Activated CD4-positive, alpha-beta T cell treated with anti-CD3 and anti-CD28 coated beads, Interleukin-2, amount 50 U/mL, for 4 hours (primary cell): ENCODE data around the gene TBX1.

Experiments used
- DNase-seq, 2 experiments: peaks; one replicate each; pipeline ENCODE4 v3.0.0-alpha.2; 2020

The TBX1 gene

DNA sequence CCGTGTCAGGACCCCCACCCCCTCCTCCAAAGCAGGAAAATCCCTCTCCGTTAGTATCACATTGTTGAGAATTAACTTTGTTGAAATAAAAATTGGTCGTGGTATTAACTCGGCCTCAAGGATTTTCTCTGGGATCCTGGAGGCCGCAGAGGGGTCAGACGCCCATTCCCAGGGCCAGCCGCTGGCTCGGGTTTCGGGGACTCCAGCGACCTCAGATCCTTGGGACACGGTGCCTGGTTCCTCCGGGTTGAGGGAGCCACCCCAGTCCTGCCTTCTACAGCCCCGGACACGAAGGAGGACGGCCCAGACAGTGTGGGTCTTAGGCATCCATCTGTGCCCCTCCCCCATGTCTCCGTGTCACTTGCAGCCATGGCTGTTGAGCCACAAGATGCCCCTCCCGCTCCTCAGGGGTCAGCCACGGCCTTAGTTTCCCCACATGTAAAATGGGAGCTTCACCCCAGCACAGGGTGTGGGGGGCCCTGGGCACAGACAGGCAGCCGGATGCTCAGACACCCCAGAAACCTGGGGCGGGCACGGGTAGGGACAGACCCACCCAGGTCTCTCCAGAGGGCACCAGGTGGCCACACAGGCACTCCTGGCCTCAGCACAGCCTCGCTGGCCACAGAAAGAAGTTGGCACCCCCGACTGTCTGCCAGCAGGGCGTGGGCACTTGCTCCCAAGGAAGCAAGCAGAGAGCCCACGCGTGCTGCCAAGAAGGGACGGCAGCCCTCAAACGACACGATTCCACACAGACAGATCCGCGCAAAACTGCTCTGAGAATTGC, 21.7 kb upstream of the TBX1 start:
- DNase-seq = no peak

DNA sequence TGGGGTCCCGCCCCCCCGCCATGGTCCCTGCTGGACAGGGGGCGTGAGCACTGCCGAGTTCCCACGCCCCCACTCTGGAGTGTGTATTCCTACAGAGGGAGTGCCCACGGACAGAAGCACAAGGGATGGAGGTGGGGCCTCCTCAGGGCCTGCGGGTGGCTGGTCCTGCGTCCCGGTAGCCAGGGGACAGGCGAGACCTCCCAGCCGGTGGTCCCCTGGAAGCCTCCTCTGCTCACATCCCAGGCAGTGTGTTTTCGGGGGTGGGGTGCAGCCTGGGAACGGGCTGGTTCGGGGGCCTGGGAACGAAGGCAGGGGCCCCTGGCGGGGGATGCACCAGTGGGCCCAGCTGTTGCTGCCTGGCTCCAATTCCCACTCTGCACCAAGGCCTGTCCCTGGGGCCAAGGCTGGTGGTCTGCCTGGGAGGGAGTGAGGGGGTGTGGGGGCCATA, 21.1 kb upstream of the TBX1 start:
- no peak for DNase-seq

DNA sequence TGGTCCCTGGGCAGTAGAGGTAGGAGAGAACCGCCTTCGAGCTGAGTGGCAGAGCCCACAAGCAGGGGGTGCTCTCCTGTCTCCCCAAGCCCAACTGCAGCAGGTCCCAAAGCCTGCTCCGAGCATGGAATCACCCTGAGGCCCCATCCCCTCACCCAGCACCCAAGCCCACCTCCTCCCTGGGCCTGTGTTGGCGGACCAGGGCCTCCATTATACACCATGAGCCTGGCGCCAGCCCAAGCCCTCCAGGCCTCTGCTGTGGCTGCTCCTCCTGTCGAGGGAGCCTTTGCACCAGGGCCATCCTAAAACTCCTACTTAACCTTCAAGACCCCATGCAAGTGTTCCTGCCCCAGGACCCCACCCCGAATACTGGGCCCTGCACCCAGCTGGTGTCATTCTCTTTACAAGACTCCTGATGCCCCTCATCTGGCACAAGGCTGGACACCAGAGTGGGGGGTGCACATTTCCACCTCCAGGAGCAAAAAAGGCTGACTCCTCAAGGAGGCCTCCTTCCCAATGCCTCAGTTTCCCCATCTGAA, 20.6 kb upstream of the TBX1 start:
- DNase-seq = no peak

DNA sequence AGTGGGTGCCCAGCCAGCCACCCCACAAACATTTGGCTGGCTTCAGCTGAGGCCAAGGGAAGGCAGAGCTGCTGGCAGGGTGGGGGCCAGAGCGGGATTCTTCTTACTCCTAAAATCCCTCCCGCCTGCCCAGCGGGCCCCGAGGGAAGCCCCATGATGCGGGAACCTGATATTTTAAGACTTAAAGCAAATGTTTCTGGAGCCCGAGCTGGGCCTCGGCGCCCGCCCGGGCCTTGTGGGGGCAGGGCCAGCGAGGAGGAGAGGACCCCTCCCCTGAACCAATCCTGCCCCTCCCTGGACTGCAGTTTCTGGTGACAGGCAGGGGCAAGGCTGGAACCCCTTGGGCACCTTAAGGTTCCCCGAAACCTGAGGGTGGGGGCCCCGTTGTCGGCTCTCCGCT, 20.0 kb upstream of the TBX1 start:
- no peak for DNase-seq

DNA sequence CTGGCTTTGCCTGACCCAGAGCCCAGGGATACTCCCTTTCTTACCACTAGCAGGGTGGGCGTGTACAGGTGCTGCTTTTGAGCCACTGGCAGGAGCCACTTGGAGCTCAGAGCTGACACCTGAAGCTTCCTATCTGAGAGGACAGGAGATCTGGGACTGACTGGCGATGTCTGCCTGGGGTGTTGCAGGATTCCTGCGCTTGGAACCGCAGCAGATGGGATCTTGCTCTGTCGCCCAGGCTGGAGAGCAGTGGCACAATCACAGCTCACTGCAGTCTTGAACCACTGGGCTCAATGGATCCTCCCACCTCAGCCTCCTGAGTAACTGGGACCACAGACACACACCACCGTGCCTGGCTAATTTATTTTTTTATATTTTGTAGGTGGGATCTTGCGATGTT, 19.5 kb upstream of the TBX1 start:
- DNase-seq = no peak

DNA sequence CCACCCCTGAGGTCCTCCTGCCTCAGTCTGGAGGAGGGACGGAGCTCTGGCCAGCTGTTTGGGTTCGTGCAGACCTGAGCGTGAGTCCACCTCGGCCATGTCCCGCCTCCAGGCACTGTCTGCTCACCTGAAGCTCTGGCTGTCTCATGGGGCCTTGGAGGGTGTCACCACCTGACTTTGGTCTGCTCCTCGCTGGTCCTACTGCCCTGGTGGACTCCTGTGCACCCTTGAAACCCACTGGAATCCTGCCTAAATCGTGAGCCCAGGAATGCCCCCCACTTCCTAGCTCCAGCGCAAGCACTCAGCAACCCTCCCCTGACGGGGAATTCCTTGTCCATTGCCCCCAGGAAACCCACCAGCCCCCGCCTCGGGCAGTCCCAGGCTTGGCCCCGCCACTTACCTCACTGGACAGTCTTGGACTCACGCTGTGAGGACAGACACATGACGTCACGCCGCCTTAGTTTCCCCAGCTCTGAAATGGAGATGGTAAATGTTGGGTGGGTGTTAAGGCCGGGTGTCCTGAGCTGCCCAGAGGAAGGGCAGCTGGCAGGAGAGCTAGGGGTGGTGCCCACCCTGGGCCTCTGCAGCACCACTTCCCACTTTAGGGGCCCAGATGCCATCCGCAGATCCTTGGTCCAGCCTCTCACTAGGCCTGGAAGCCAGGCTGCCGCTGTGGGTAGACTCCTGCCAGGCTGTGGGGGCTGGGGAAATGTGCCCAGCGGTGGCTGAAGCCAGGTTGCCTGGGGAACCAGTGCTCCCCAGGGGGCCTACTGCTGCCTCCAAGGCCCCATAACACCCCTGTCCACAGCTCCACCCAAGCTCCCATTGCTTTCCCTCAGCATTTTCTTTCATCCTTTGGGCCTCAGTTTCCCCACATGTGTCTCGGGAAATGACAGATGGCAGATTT, 18.2 kb upstream of the TBX1 start:
- DNase-seq = no peak

DNA sequence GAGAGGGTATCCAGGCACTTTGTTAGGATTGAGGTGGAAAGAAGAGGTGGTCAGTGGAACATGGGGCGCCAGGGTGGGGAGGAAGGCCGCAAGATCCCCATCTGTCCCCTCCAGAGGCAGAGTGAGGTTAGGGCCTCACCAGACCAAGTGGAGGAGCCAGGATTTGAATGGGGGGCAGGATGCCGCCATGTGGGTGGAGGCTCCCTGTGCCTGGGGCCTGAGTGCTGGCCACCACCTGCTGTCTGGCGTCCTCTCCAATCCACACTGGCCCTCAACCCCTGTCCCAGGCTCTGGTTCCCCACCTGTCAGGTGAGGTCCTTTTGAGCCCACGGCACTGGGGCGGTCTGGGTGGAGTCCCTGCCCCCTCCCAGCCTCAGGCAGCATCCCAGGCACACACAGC, 17.5 kb upstream of the TBX1 start:
- no peak for DNase-seq

DNA sequence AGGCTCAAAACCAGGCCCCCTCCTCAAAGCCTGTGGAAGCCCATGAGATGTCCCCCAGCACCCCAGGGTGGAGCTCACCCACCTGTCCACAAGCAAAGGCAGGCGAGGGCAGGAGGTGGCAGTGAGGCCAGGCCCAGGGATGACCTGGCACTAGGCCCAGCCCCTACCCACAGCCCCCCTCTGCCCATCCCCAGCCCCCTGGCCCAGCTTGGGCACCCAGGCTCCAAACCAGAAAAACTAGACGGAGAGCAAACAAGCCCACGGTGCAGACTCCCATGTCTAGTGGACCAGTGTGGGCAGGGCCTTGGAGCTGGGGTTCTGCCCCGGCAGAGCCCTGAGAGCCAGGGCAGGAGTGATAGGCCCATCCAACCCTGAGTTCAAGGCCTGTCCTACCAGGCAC, 16.9 kb upstream of the TBX1 start:
- no peak for DNase-seq

DNA sequence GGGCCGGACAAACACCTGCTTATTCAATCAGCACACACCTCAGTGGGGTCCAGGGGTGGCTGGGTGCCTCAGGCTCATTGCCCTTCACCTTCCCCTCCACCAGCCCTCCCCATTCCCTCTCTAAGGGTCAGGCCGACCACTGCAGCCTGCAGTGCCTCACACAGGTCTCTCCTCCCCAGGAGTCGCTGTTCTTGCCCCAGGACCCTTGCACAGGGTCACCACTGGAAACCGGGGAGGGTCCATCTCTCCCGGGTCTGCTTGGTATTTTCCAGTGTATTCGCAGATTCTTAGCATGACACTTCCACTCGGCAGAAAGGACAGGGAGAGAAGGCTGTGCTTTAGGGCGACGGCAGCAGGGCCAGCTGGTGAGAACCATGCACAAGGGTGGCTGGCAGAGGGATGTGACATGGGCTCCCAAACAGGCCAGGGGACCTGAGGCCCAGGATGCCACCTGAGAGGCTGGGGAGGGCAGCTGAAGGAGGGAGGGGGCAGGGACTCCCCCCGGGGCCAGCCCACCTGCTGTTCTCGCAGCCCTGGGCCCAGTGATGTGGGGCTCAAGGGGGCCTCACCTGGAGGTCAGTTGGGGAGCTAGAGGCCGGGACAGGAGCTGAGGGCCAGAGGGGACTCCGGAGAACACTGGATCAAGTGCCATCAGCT, 16.1 kb upstream of the TBX1 start:
- DNase-seq = no peak

DNA sequence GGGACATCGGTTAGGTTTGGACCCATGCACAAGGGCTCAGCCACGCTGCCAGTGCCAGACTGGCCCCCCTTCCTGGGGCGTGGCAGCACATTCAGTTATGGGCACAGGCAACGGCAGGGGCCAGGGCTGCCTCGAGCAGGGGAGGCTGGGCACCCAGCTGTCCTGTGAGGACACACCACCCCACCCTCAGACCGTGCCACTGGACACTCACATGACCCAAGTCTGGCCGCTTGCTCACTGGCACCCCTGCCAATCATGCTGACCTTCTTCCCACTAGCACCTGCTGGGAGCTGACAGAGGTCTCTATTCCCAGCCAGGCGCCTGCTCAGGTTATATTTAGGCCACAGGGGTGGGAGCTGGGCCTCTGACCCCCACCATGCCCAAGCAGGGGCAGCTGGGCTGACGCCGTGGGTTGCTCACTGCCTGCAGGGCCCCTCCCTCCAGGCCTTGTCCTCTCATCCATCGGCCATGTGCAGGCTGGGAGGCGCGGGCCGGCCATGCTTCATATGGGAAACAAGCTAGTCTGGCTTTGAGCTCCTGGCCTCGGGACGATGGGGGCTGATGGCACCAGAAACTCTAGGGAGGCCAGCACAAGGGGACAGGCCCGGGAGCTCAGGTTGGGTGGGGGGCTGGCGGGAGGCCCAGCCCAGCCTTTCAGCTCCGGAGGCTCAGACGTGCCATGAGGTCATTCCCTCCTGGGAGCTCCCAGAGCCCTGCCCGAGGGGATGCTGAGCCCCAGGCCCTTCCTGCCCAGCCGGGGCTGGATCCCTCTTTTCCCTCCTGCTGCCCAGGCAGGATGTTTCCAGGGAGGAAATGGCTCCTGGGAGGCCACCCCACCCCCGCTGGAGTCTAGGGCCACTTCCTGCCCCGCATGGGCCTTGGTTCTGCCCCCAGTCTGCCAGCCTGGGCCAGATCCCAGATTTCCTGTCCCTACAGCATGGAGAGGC, 15.2 kb upstream of the TBX1 start:
- no peak for DNase-seq

DNA sequence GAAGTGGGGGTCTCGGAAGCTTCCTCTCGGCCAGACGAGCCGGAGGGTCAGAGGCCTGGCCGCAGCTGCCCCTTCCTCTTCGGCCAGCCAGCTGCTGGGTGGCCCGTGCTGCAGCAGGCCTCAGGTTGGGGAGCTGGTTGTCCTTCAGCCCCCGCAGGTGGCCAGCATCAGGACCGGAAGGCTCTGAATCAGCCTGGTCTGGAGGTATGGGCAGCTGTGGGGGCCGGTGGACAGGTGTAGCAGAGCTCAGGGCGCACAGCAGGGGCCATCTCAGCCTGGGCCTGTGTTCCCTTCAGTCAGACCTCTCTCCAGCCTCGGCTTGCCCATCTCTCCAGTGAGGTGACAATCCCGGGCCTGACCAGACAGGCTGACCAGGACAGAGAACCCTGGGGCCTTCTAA, 13.9 kb upstream of the TBX1 start:
- DNase-seq = no peak

DNA sequence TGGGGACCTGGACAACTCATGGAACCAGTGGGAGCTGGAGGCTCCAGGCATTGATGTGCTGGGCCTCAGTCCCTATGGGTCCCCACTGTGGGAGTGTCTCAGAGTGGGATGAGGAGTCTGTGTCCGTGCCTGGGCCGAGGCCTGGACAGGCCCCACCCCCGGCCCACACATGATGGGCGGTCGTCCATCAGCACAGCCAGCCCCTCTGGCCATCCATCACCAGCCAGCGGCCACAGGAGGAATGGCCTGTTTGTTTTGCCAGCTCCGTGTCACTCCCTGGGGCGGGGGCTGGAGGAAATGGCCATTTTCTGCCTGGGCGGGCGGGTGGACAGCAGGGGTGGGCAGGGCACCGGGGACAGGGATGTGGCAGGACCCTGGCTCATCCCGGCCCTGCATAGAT, 13.0 kb upstream of the TBX1 start:
- no peak for DNase-seq

DNA sequence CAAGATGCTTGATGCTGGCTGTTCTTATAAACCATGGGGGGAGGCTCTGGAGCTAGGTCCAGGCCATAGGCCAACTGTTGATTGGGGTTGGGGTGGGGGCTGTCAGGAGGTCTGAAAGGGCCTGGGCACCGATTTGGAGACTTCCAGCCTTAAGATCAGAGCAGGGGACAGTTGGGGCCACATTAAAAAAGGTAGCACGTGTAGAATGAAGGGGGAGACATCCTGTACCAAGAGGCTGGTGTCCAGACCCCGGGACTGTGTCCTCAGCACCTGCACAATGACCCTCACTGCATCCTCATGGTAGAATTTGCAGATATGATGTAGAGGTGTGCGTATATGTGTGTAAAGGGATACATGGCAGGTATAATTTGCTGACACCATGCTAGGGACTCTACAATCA, 12.4 kb upstream of the TBX1 start:
- no peak for DNase-seq

DNA sequence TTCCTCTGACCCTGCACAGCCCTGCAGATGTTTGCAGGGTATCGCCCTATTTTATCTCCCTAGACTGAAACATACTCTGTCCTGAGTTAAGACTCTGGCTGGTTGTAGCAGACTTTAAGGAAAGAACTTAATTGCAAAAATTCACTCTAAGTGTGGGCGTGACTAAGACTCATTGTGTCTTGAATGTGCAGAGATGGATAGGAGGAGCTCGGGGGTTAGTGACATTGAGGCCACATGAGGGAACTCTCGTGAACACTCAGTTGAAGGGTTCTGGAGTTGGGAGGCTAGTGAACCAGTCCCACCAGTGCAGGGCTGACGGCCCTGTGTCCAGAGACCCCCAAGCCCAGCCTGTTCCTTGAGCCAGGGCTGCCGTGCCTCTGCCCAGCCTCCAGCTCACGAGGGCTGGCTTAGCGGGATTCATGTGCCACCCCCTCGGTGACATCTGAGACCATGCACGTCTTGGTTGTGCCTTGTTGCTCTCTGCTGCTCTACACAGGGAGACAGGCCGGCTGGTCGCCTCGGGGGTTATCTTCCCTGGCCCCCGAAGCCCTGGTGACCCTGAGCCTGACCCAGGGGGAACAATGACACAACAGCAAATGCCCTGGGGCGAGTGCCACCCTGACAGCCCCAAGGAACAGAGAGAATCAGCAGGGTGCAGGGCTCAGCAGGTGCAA, 11.4 kb upstream of the TBX1 start:
- no peak for DNase-seq

DNA sequence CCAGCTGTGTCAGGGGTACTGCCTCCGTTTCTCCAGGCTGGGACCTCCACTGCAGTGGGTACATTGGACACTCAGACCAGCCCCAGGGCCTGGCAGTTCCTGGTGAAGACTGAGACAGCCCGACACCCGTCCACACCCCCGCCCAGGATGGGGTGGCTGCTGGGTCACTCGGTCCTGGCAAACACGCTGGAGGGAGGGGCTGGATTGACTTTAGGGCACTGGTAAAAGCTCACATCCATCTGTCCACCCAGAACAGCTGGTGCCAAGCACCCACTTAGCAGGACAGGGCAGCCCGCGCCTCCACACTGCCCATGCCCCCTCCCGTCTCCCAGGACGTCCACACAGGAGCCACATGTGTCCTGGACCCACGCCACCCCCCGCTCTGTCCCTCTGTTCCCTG, 10.7 kb upstream of the TBX1 start:
- no peak for DNase-seq

DNA sequence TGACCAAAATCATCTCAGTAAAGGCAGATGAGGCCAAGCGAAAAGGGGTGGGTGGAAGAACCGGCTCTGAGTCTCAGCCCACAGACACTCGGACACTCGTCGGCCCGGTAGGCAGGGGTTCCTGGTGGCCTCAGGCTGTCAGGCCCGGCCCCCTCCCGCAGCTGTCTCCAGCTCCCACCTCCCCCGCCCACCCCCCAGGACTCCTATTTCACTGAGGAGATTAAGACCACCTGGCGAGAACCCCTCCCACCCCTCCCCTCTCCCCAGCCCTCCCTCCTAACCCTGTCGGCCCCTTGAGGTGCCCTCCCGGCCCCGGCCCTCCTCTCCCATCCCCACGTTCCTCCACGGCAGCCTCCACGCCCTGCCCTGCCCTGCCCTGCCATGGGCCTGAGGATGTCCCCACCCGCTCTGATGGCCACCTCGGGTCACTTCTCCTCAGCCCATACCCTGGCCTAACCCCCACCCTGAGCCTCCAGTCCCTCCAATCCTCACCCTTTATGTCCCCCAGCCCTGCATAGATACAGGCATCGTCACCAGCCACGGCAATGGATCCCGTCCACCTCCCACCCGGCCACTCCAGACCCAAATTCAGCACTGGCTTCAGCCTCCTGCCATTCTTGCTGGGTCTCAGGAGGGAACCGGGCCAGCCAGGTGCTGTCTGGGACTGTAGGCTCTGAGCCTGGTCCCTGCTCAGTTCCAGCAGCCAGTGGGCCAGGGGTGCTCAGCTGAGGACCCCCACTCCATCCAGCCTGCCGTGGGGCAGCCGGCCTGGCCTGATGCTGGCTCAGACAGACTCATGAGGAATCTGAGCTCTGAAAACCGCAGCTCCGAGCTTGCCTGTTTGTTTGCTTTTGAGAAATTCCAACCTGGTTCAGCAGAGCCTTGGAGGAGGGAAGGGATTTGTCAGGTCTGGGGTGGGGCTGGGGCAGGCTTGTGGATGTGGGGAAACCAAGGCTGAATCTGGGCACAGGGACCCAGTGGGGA, 9.8 kb upstream of the TBX1 start:
- DNase-seq = no peak

DNA sequence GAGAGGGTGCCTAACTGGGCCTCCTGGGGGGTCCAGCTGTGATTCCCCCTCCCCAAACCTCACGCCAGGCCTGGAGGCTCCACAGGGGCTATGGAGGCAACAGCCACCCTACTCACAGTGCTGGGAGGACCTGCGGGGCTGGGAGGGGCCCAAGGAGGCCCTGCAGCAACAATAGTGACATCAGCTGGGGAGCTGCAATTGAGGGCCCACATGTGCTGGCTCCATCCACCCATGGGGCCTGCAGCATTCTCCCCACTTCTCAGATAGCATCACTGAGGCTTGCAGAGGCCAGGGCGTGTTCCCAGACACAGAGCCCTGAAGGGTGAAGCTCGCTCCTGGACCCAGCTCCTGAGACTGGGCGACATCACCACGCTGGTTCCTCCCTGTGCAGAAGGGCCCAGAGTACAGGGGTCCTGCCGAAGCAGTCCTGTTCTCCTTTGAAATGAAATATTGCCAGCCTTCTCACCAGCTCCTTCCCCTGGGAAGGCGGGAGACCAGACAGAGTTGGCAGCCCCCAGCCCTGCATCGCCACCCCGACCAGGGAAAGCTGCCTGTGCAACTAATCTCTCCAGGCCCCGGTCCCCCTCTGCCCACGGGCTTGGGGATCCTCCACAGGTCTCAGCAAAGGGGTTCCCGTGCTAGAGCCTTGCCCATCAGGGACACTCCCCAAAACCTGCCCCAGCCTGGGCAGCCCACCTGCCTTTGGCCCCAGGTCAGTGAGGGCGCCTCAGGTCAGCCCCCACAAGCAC, 8.9 kb upstream of the TBX1 start:
- DNase-seq = no peak

DNA sequence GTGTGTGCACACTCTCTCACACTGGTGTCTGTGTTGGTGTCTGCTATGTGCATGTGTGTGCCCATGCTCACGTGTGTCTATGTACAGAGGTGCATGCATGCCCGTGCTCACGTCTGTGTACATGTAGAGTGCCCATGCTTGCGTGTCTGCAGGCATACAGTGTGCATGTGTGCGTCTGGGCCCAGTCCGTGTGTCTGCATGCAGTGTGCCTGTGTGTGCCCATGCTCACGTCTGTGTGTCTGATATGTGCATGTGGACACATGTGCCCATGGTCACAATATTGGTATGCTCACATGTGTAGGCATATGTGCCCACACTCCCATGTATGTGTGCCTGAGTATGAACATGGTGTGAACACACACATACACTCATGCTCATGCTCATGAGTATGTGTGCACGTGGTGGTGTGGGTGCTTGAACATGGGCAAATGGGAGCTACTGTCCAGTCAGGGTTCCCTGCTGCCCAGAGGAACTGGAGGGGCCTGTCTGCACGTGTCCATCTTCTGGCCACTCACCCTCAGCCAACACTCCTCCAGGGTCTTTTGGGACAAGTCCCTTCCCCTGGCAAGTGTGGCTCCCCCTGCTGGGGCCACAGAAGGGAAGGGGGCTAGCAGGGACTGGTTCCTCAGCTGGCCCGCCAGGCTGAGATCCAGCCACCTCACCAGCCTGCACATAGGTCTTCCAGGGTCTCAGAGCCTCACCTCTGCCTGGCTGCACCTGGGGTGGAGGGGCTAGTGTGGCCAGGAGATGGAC, 7.3 kb upstream of the TBX1 start:
- DNase-seq = no peak
